Epithelial cell of prostate (primary cell): Measurements from ENCODE around the gene CEBPA.

ENCODE experiments used
- DNase-seq: peaks from one replicate; pipeline ENCODE4 v3.0.0-alpha.2; 2011; ENCODE audit warnings: low read depth, low spot score
- H3K27ac ChIP-seq: fragments of 450-650 bp; 2 replicates; pipeline ENCODE4 v1.5.1; 2017; ENCODE audit warnings: mild to moderate bottlenecking

CEBPA gene

GRCh38 chr19:33257828-33258227, 44.5 kb downstream of the CEBPA start:
- H3K27ac ChIP-seq, result no peak overlapping the region
- DNase-seq, result no peak

GRCh38 chr19:33256261-33256660, 46.1 kb downstream of the CEBPA start:
- H3K27ac ChIP-seq, result no peak overlapping the region
- DNase-seq, result no peak

GRCh38 chr19:33255781-33256180, 46.6 kb downstream of the CEBPA start:
- no peak for DNase-seq
- H3K27ac ChIP-seq, result no peak overlapping the region

GRCh38 chr19:33254245-33254824, 48.0 kb downstream of the CEBPA start:
- DNase-seq, result no peak
- no peak overlapping the region for H3K27ac ChIP-seq

- no peak for DNase-seq
- H3K27ac ChIP-seq, result no peak overlapping the region
Measured at GRCh38 chr19:33252971-33253370, 49.4 kb downstream of the CEBPA start.

GRCh38 chr19:33252418-33252962, 49.8 kb downstream of the CEBPA start:
- H3K27ac ChIP-seq, result no peak overlapping the region
- no peak for DNase-seq

- no peak for DNase-seq
- H3K27ac ChIP-seq, result no peak overlapping the region
Measured at GRCh38 chr19:33251526-33252090, 50.7 kb downstream of the CEBPA start.

GRCh38 chr19:33251076-33251475, 51.3 kb downstream of the CEBPA start:
- H3K27ac ChIP-seq, result no peak overlapping the region
- DNase-seq, result no peak

GRCh38 chr19:33250500-33250899, 51.8 kb downstream of the CEBPA start:
- no peak for DNase-seq
- H3K27ac ChIP-seq, result no peak overlapping the region
